ENCODE data around the gene DYNLT2.

The DYNLT2 gene

GRCh38 chr6:169785566-169785965 lies 34.2 kb upstream of the DYNLT2 start:
- H3K4me1 Mint-ChIP-seq = peaks cover 9% of the 10 kb centered on the region
- peaks cover 8% of the 10 kb centered on the region for H3K27me3 Mint-ChIP-seq (ENCODE audit: low read depth)
- peaks cover 3% of the 10 kb centered on the region for H3K9me3 Mint-ChIP-seq
- TF ChIP-seq CTCF (IDR thresholded peaks at IDR 0.05; ENCODE audit: unreplicated experiment in 3 of 3) = no peak
- H3K36me3 Mint-ChIP-seq (ENCODE audit: low read depth) = peaks cover 34% of the 10 kb centered on the region
- H3K4me3 Mint-ChIP-seq = no peak overlapping the region
- no peak overlapping the region for H3K27ac Mint-ChIP-seq

GRCh38 chr6:169784821-169785340 lies 33.5 kb upstream of the DYNLT2 start:
- H3K4me3 Mint-ChIP-seq = no peak overlapping the region
- peaks cover 41% of the 10 kb centered on the region for H3K36me3 Mint-ChIP-seq (ENCODE audit: low read depth)
- H3K27me3 Mint-ChIP-seq (ENCODE audit: low read depth) = peaks cover 4% of the 10 kb centered on the region
- peaks cover 5% of the 10 kb centered on the region for H3K4me1 Mint-ChIP-seq
- no peak for TF ChIP-seq CTCF (IDR thresholded peaks at IDR 0.05; ENCODE audit: unreplicated experiment in 3 of 3)
- H3K27ac Mint-ChIP-seq = no peak overlapping the region
- peaks cover 3% of the 10 kb centered on the region for H3K9me3 Mint-ChIP-seq

DNA sequence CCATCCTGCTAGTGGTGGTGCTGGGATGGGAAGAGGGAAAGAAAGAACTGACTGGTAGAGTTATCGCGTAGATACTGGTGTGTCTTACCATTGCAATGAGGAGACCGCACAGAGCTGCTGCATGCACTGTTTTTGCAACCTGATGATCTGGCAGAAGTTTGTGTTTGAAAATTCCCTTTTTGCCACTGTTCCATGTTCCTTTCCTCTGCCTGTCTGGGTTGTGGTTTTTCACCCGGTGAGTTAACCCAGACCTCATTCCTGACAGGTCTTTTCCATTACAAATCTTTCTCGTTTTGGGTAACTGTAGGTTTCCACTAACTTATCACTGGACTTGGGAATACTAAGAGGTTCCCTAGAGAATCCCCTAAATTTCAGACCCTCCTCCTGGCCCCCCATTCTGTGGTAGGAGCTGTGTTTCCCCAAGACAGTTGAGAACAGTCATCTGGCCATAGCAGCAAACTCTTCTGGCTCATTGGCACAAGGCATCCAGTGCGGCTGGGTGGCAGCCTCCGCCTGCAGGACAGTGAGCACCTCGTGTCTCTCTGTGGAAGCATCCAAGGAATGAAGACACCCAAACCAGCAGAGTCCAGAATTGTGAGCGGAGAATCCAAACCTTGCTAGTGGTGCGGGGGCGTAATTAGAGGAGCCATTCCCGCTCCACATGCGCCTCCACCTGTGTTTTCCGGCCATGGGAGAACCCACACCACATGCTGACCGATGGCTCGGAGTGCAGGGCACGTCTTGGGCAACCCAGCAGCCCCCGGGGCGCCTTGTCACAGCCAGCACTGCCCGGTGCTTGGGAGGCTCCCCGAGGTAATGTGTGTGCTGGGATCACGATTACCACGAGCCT lies 32.8 kb upstream of the DYNLT2 start:
- Mint-ChIP-seq H3K27ac (no peak overlapping the region), H3K9me3 (peaks cover 3% of the 10 kb centered on the region), H3K36me3 (ENCODE audit: low read depth) (peaks cover 44% of the 10 kb centered on the region), H3K4me3 (no peak overlapping the region), H3K4me1 (no peaks in the 10 kb centered on the region), H3K27me3 (ENCODE audit: low read depth) (peaks cover 4% of the 10 kb centered on the region)
- no peak for TF ChIP-seq CTCF (IDR thresholded peaks at IDR 0.05; ENCODE audit: unreplicated experiment in 3 of 3)

GRCh38 chr6:169783401-169783800 lies 32.0 kb upstream of the DYNLT2 start:
- Mint-ChIP-seq H3K27me3 (ENCODE audit: low read depth) (no peaks in the 10 kb centered on the region), H3K4me3 (no peak overlapping the region), H3K9me3 (peaks cover 3% of the 10 kb centered on the region), H3K36me3 (ENCODE audit: low read depth) (peaks cover 46% of the 10 kb centered on the region), H3K27ac (no peak overlapping the region), H3K4me1 (no peaks in the 10 kb centered on the region)
- no peak for TF ChIP-seq CTCF (IDR thresholded peaks at IDR 0.05; ENCODE audit: unreplicated experiment in 3 of 3)

DNA sequence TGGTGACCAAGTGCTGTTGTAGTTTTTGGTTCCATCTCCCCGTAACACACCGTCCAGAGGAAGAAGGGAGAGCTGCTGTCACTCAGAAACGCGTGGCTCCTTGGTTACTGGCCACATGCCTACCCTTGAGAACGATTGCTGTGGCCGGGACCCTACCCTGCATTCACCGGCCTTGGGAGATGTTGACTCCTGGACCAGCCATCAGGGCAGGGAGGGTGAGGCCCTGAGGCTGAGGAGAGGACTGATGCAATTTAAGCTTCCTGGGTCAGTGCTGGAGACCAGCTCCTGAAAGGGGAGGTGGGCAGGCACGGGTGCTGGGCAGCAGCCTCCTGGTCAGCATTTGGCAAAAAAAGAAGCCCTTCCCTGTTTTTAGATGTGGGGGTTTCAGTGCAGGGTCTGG lies 31.6 kb upstream of the DYNLT2 start:
- Mint-ChIP-seq H3K4me3 (no peak overlapping the region), H3K4me1 (no peaks in the 10 kb centered on the region), H3K9me3 (peaks cover 3% of the 10 kb centered on the region), H3K27ac (no peak overlapping the region), H3K27me3 (ENCODE audit: low read depth) (no peaks in the 10 kb centered on the region), H3K36me3 (ENCODE audit: low read depth) (peaks cover 46% of the 10 kb centered on the region)
- TF ChIP-seq CTCF (IDR thresholded peaks at IDR 0.05; ENCODE audit: unreplicated experiment in 3 of 3) = no peak

Measured in nephron (organoid).